Measurements from ENCODE around the gene RHOT1.
"Not testable (repeated sequence)": the region's sequence is repeated elsewhere in the genome, so short reads cannot be mapped to it uniquely, and the experiment has no call there.

The RHOT1 gene

GRCh38 chr17:32159586-32160438 is 17.5 kb downstream of the RHOT1 start:
- DNase-seq (ENCODE audit: low read depth) = no peak

GRCh38 chr17:32160526-32160925 is 18.2 kb downstream of the RHOT1 start:
- DNase-seq (ENCODE audit: low read depth) = no peak

GRCh38 chr17:32161029-32161428 is 18.7 kb downstream of the RHOT1 start:
- DNase-seq (ENCODE audit: low read depth) = no peak

GRCh38 chr17:32161506-32162365 is 19.4 kb downstream of the RHOT1 start:
- DNase-seq (ENCODE audit: low read depth) = peak; percentile 51

- DNase-seq (ENCODE audit: low read depth) = no peak
These were observed 32.6 kb downstream of the RHOT1 start for GRCh38 chr17:32174889-32175288.

GRCh38 chr17:32178679-32179078 is 36.4 kb downstream of the RHOT1 start:
- DNase-seq (ENCODE audit: low read depth) = not testable (repeated sequence)

GRCh38 chr17:32179103-32179502 is 36.8 kb downstream of the RHOT1 start:
- DNase-seq (ENCODE audit: low read depth) = not testable (repeated sequence)

GRCh38 chr17:32179526-32179925 is 37.2 kb downstream of the RHOT1 start:
- not testable (repeated sequence) for DNase-seq (ENCODE audit: low read depth)

GRCh38 chr17:32180262-32180661 is 38.0 kb downstream of the RHOT1 start:
- not testable (repeated sequence) for DNase-seq (ENCODE audit: low read depth)

- no peak for DNase-seq (ENCODE audit: low read depth)
These were observed 43.6 kb downstream of the RHOT1 start for GRCh38 chr17:32185875-32186274.

GRCh38 chr17:32187271-32187670 is 45.0 kb downstream of the RHOT1 start:
- no peak for DNase-seq (ENCODE audit: low read depth)

GRCh38 chr17:32189343-32189742 is 47.0 kb downstream of the RHOT1 start:
- DNase-seq (ENCODE audit: low read depth) = no peak

- DNase-seq (ENCODE audit: low read depth) = no peak
These were observed 49.0 kb downstream of the RHOT1 start for GRCh38 chr17:32191306-32191705.

GRCh38 chr17:32192379-32192778 is 50.1 kb downstream of the RHOT1 start:
- no peak for DNase-seq (ENCODE audit: low read depth)

GRCh38 chr17:32197987-32198386 is 55.7 kb downstream of the RHOT1 start:
- DNase-seq (ENCODE audit: low read depth) = no peak

- no peak for DNase-seq (ENCODE audit: low read depth)
These were observed 64.6 kb downstream of the RHOT1 start for GRCh38 chr17:32206861-32207260.

- no peak for DNase-seq (ENCODE audit: low read depth)
These were observed 66.1 kb downstream of the RHOT1 start for GRCh38 chr17:32208436-32208835.

- no peak for DNase-seq (ENCODE audit: low read depth)
These were observed 67.3 kb downstream of the RHOT1 start for GRCh38 chr17:32209608-32210007.

GRCh38 chr17:32211671-32212070 is 69.4 kb downstream of the RHOT1 start:
- no peak for DNase-seq (ENCODE audit: low read depth)

GRCh38 chr17:32215696-32216095 is 73.4 kb downstream of the RHOT1 start:
- no peak for DNase-seq (ENCODE audit: low read depth)

- no peak for DNase-seq (ENCODE audit: low read depth)
These were observed 80.3 kb downstream of the RHOT1 start for GRCh38 chr17:32222621-32223020.

GRCh38 chr17:32223703-32224102 is 81.4 kb downstream of the RHOT1 start:
- no peak for DNase-seq (ENCODE audit: low read depth)

GRCh38 chr17:32226886-32227285 is 84.6 kb downstream of the RHOT1 start:
- no peak for DNase-seq (ENCODE audit: low read depth)

Data from GM04503 (cell line).